Measurements from ENCODE around the gene CDH20.

DNA sequence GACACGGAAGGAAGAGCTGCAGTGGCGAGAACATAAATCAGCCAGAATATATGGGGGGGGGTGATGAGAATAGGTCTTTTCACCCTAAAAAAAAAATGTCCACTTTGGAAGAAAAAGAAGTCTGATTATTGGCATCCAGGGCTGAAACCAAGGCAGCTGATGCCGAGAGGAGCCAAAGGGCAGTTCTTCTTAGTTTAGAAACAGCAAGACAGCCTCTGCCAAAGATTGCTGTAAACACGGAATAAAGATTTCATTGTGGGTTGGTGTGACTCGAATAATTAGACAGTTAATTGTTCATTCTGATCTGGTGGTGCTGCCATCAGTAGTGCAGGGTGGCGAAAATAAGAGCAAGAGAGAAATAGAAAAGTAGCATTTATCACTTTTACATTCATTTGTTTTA, 3.5 kb downstream of the CDH20 start:
- TF ChIP-seq, protein P1, sequence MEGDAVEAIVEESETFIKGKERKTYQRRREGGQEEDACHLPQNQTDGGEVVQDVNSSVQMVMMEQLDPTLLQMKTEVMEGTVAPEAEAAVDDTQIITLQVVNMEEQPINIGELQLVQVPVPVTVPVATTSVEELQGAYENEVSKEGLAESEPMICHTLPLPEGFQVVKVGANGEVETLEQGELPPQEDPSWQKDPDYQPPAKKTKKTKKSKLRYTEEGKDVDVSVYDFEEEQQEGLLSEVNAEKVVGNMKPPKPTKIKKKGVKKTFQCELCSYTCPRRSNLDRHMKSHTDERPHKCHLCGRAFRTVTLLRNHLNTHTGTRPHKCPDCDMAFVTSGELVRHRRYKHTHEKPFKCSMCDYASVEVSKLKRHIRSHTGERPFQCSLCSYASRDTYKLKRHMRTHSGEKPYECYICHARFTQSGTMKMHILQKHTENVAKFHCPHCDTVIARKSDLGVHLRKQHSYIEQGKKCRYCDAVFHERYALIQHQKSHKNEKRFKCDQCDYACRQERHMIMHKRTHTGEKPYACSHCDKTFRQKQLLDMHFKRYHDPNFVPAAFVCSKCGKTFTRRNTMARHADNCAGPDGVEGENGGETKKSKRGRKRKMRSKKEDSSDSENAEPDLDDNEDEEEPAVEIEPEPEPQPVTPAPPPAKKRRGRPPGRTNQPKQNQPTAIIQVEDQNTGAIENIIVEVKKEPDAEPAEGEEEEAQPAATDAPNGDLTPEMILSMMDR (conservative IDR thresholded peaks at IDR 0.05; ENCODE audit: low read depth, low read length), result no peak
- TF ChIP-seq EZH2 (IDR thresholded peaks at IDR 0.05; ENCODE audit: low read length, unreplicated experiment), result no peak
- TF ChIP-seq EZH2phosphoT487 (IDR thresholded peaks at IDR 0.05; ENCODE audit: borderline replicate concordance, low read length), result no peak
